Tibial nerve (tissue), 3 donors: ENCODE results near the gene ARHGAP44.

Source experiments
- POLR2A ChIP-seq, 2 donors: fragments of 450-650 bp; IDR thresholded peaks; one replicate each; pipeline ENCODE4 v1.6.1; 2017; ENCODE audit warnings: antibody characterized with exemption in 2 of 2, mild to moderate bottlenecking in 2 of 2, moderate library complexity in 2 of 2
- TF ChIP-seq, protein P1 (sequence below), 5 experiments: fragments of 200-600 bp in 3 of 5; fragments of 450-650 bp in 2 of 5; sonication (generic) in 3 of 5; IDR thresholded peaks; one replicate each; pipeline ENCODE4 v1.5.1; 2016 to 2019; ENCODE audit warnings: antibody characterized with exemption in 5 of 5, mild to moderate bottlenecking in 3 of 5, moderate library complexity in 2 of 5

DNA sequence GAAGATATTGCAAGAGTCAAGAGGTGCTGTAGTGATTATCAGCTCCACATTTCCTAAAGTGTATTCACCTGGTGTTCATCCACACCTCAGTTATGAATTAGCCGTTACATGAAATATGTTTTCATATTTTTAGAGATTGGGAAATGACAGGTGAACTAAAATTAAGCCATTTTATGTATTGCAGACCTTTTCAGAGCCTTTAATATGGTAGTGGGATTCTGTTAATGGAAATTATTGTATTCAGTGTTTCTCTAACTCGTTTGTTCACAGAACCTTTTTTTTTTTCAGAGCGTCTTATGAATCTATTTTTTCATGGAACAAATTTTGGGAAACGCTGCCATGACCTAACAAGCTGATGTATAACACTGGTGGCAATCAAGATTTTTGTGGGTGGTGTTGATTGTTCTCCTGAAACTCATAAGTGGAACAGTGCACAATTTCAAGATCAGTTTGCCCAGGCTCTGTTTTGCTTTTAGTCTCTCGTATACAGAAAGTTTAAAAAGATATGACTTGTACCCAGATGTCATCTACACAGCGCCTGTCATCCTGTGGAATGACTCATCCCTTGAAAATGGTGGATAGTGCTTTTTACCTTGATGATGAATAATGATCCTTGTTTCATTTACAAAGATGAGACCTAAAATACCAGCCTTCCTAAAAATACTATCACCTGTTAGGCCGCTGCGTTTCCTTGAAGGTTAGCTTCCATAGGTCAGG, 88.8 kb downstream of the ARHGAP44 start:
- TF ChIP-seq, protein P1, sequence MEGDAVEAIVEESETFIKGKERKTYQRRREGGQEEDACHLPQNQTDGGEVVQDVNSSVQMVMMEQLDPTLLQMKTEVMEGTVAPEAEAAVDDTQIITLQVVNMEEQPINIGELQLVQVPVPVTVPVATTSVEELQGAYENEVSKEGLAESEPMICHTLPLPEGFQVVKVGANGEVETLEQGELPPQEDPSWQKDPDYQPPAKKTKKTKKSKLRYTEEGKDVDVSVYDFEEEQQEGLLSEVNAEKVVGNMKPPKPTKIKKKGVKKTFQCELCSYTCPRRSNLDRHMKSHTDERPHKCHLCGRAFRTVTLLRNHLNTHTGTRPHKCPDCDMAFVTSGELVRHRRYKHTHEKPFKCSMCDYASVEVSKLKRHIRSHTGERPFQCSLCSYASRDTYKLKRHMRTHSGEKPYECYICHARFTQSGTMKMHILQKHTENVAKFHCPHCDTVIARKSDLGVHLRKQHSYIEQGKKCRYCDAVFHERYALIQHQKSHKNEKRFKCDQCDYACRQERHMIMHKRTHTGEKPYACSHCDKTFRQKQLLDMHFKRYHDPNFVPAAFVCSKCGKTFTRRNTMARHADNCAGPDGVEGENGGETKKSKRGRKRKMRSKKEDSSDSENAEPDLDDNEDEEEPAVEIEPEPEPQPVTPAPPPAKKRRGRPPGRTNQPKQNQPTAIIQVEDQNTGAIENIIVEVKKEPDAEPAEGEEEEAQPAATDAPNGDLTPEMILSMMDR (IDR thresholded peaks at IDR 0.05) = no peak
- TF ChIP-seq POLR2A (IDR thresholded peaks at IDR 0.05) = no peak
